Neural cell (in vitro differentiated cells): ENCODE data around the gene TGFBR2. TPM values are rescaled to one million over a fixed set of nuclear protein-coding genes. Genes with fewer than 3 reads are reported as not detected.

ENCODE experiments used
- H2AFZ ChIP-seq: fragments of 200-600, 300-800 bp; sonication (generic), shearing (Covaris generic); 2 replicates; pipeline ENCODE4 v1.6.0; 2014; ENCODE audit warnings: low read depth, mild to moderate bottlenecking, antibody characterized with exemption, low read length, moderate library complexity
- H3F3A ChIP-seq: fragments of 200-600 bp; shearing (Covaris generic); 2 replicates; pipeline ENCODE4 v1.6.1; 2016; ENCODE audit warnings: mild to moderate bottlenecking, moderate library complexity, mixed read lengths, antibody characterized with exemption, low read length; ENCODE audit not compliant: insufficient read depth, poor library complexity, severe bottlenecking
- H3K27ac ChIP-seq: fragments of 200-600, 300-800 bp; sonication (generic), shearing (Covaris generic); 2 replicates; pipeline ENCODE4 v1.5.1; 2014; ENCODE audit warnings: mild to moderate bottlenecking, low read length, moderate library complexity
- H3K27me3 ChIP-seq: fragments of 300-800, 200-600 bp; sonication (generic), shearing (Covaris generic); 2 replicates; pipeline ENCODE4 v1.6.0; 2014; ENCODE audit warnings: mild to moderate bottlenecking, low read depth, low read length, moderate library complexity; ENCODE audit not compliant: insufficient read depth
- H3K36me3 ChIP-seq: fragments of 300-800, 200-600 bp; sonication (generic), shearing (Covaris generic); 2 replicates; pipeline ENCODE4 v1.5.1; 2014; ENCODE audit warnings: mild to moderate bottlenecking, antibody characterized with exemption, low read length, moderate library complexity; ENCODE audit not compliant: insufficient read depth
- H3K4me2 ChIP-seq: fragments of 300-800, 200-600 bp; sonication (generic), shearing (Covaris generic); 2 replicates; pipeline ENCODE4 v1.6.0; 2014; ENCODE audit warnings: mild to moderate bottlenecking, low read length
- H3K4me3 ChIP-seq: fragments of 300-800, 200-600 bp; sonication (generic), shearing (Covaris generic); 2 replicates; pipeline ENCODE4 v1.5.1; 2014; ENCODE audit warnings: mild to moderate bottlenecking, low read length, moderate library complexity
- H3K79me2 ChIP-seq: fragments of 200-600 bp; shearing (Covaris generic); replicated peaks from 2 replicates; pipeline ENCODE4 v1.6.0; 2014; ENCODE audit warnings: mild to moderate bottlenecking, low read length, moderate library complexity; ENCODE audit not compliant: insufficient read depth
- H3K9ac ChIP-seq: fragments of 300-800, 200-600 bp; sonication (generic), shearing (Covaris generic); 2 replicates; pipeline ENCODE4 v1.6.1; 2016; ENCODE audit warnings: mild to moderate bottlenecking, low read length, mixed read lengths
- H3K9me2 ChIP-seq: fragments of 200-600 bp; shearing (Covaris generic); 2 replicates; pipeline ENCODE4 v1.6.1; 2016; ENCODE audit warnings: mild to moderate bottlenecking, low read length, mixed read lengths; ENCODE audit not compliant: insufficient read depth
- H3K9me3 ChIP-seq: fragments of 200-600, 300-800 bp; sonication (generic), shearing (Covaris generic); 2 replicates; pipeline ENCODE4 v1.6.1; 2016; ENCODE audit warnings: mild to moderate bottlenecking, mixed run types, low read length, moderate library complexity, mixed read lengths
- H4K20me1 ChIP-seq: fragments of 200-600 bp; shearing (Covaris generic); 2 replicates; pipeline ENCODE4 v1.6.1; 2016; ENCODE audit warnings: mild to moderate bottlenecking, mixed run types; ENCODE audit not compliant: insufficient read depth
- EP300 ChIP-seq: fragments of 450-650 bp; conservative IDR thresholded peaks from 2 replicates; pipeline ENCODE4 v1.6.1; 2014; ENCODE audit warnings: antibody characterized with exemption, mild to moderate bottlenecking, moderate library complexity; ENCODE audit not compliant: poor library complexity, severe bottlenecking
- EZH2 ChIP-seq: fragments of 200-600, 300-800 bp; shearing (Covaris generic), sonication (generic); IDR thresholded peaks from 2 replicates; pipeline ENCODE4 v1.6.1; 2014; ENCODE audit warnings: antibody characterized with exemption, low read length, borderline replicate concordance, mild to moderate bottlenecking; ENCODE audit not compliant: insufficient read depth, poor library complexity, severe bottlenecking
- MXI1 ChIP-seq: fragments of 450-650 bp; conservative IDR thresholded peaks from 2 replicates; pipeline ENCODE4 v1.6.1; 2014; ENCODE audit warnings: antibody characterized with exemption, mild to moderate bottlenecking; ENCODE audit not compliant: poor library complexity, severe bottlenecking
- POLR2AphosphoS5 ChIP-seq: IDR thresholded peaks from 2 replicates; pipeline ENCODE4 v1.6.1; 2012
- RAD21 ChIP-seq: fragments of 450-650 bp; conservative IDR thresholded peaks from 2 replicates; pipeline ENCODE4 v1.6.1; 2014; ENCODE audit warnings: antibody characterized with exemption, mild to moderate bottlenecking, moderate library complexity
- REST ChIP-seq: IDR thresholded peaks from 2 replicates; pipeline ENCODE4 v1.6.1; 2012; ENCODE audit warnings: borderline replicate concordance
- SMC3 ChIP-seq: fragments of 450-650 bp; conservative IDR thresholded peaks from 2 replicates; pipeline ENCODE4 v1.6.1; 2014; ENCODE audit warnings: antibody characterized with exemption, mild to moderate bottlenecking, moderate library complexity; ENCODE audit not compliant: poor library complexity
- TAF1 ChIP-seq: IDR thresholded peaks from 2 replicates; pipeline ENCODE4 v1.6.1; 2012; ENCODE audit warnings: low read depth
- polyA plus RNA-seq: library from polyadenylated mRNA; depleted of rRNA; stranded (reverse); fragments of >200 nt; gene quantifications from 2 replicates; pipeline ENCODE4 v1.2.3, GENCODE V29; 2014
- TF ChIP-seq, protein P1 (sequence below): fragments of 450-650 bp; IDR thresholded peaks from 2 replicates; pipeline ENCODE4 v1.5.1; 2014; ENCODE audit warnings: antibody characterized with exemption, mild to moderate bottlenecking, moderate library complexity; ENCODE audit not compliant: poor library complexity, severe bottlenecking

Gene TGFBR2
- polyA plus RNA-seq, 1 donor from 2014 or later = not detected

GRCh38 chr3:30644615-30645014, 38.2 kb downstream of the TGFBR2 start:
- H3F3A ChIP-seq = no peaks in the 10 kb centered on the region
- no peak overlapping the region for H3K4me3 ChIP-seq
- TF ChIP-seq EZH2 (no peak), POLR2AphosphoS5 (no peak), REST (no peak), EP300 (no peak)
- no peak overlapping the region for H2AFZ ChIP-seq
- no peaks in the 10 kb centered on the region for H3K36me3 ChIP-seq
- H3K79me2 ChIP-seq = no peaks in the 10 kb centered on the region
- H4K20me1 ChIP-seq = no peaks in the 10 kb centered on the region
- no peak overlapping the region for H3K27ac ChIP-seq
- H3K27me3 ChIP-seq = no peaks in the 10 kb centered on the region
- no peaks in the 10 kb centered on the region for H3K9me2 ChIP-seq
- H3K9me3 ChIP-seq = no peaks in the 10 kb centered on the region
- no peak overlapping the region for H3K9ac ChIP-seq
- no peak overlapping the region for H3K4me2 ChIP-seq

DNA sequence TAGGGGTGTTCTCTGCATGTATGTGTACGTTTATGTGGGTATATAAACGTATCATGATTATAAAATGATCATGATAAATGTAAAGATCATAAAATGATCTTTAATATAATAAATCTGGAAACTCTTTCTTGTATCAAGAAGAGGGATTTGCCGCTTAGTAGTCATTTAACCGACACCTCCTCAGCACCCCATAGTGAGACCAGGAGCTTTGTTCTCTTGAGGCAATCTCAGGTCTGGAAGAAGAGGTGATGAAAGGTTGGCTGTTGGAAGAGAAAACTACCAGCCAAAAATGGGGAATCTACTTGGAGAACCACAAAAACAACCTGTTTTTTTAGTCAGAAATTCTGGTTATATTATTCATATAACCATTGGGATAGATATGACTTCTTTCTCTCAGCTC, 38.7 kb downstream of the TGFBR2 start:
- no peak for TF ChIP-seq MXI1
- TF ChIP-seq SMC3 = no peak
- TF ChIP-seq REST = no peak
- TF ChIP-seq, protein P1, sequence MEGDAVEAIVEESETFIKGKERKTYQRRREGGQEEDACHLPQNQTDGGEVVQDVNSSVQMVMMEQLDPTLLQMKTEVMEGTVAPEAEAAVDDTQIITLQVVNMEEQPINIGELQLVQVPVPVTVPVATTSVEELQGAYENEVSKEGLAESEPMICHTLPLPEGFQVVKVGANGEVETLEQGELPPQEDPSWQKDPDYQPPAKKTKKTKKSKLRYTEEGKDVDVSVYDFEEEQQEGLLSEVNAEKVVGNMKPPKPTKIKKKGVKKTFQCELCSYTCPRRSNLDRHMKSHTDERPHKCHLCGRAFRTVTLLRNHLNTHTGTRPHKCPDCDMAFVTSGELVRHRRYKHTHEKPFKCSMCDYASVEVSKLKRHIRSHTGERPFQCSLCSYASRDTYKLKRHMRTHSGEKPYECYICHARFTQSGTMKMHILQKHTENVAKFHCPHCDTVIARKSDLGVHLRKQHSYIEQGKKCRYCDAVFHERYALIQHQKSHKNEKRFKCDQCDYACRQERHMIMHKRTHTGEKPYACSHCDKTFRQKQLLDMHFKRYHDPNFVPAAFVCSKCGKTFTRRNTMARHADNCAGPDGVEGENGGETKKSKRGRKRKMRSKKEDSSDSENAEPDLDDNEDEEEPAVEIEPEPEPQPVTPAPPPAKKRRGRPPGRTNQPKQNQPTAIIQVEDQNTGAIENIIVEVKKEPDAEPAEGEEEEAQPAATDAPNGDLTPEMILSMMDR = no peak
- no peak for TF ChIP-seq RAD21
- TF ChIP-seq TAF1 = no peak
- TF ChIP-seq POLR2AphosphoS5 = no peak
- TF ChIP-seq EZH2 = no peak
- no peak for TF ChIP-seq EP300
- H3K27ac ChIP-seq = no peak overlapping the region
- H3K79me2 ChIP-seq = no peaks in the 10 kb centered on the region

More for the DNA sequence above, 38.7 kb downstream of the TGFBR2 start:
- Histone ChIP-seq H3K36me3 (no peaks in the 10 kb centered on the region), H3K27me3 (no peaks in the 10 kb centered on the region), H2AFZ (no peak overlapping the region), H3K9me2 (no peaks in the 10 kb centered on the region), H3F3A (no peaks in the 10 kb centered on the region), H3K4me2 (no peak overlapping the region), H3K4me3 (no peak overlapping the region), H4K20me1 (no peaks in the 10 kb centered on the region), H3K9me3 (no peaks in the 10 kb centered on the region), H3K9ac (no peak overlapping the region)
